Endodermal cell (in vitro differentiated cells): ENCODE results near the gene TRIM45. TPM values are rescaled to one million over a fixed set of nuclear protein-coding genes. Genes with fewer than 3 reads are reported as not detected.

ENCODE experiments used
- DNase-seq: peaks from one replicate; pipeline ENCODE4 v3.0.0-alpha.2; 2017
- H3K27ac ChIP-seq: 2 replicates; pipeline ENCODE4 v1.5.1; 2013; ENCODE audit warnings: mild to moderate bottlenecking, low read depth, low read length, moderate library complexity
- H3K27me3 ChIP-seq: 2 replicates; pipeline ENCODE4 v1.6.1; 2013; ENCODE audit warnings: mild to moderate bottlenecking, low read length, moderate library complexity; ENCODE audit not compliant: insufficient read depth, control insufficient read depth, poor library complexity, severe bottlenecking
- H3K36me3 ChIP-seq: 2 replicates; pipeline ENCODE4 v1.7.0; 2013; ENCODE audit warnings: mild to moderate bottlenecking, low read length, moderate library complexity; ENCODE audit not compliant: control insufficient read depth, insufficient read depth
- H3K4me1 ChIP-seq: one replicate; pipeline ENCODE4 v1.7.0; 2013; ENCODE audit warnings: low read length; ENCODE audit not compliant: control insufficient read depth, insufficient read depth
- H3K4me3 ChIP-seq: 2 replicates; pipeline ENCODE4 v1.5.1; 2013; ENCODE audit warnings: mild to moderate bottlenecking, low read length, moderate library complexity
- H3K9ac ChIP-seq: 2 replicates; pipeline ENCODE4 v1.6.1; 2013; ENCODE audit warnings: mild to moderate bottlenecking, low read length, moderate library complexity; ENCODE audit not compliant: poor library complexity, severe bottlenecking; ENCODE audit errors: extremely low read depth
- H3K9me3 ChIP-seq: 2 replicates; pipeline ENCODE4 v1.6.1; 2013; ENCODE audit warnings: mild to moderate bottlenecking, low read length, moderate library complexity; ENCODE audit not compliant: control insufficient read depth
- H3K27ac Mint-ChIP-seq: 2 replicates; pipeline ENCODE4 v1.8.0; 2020; ENCODE audit warnings: mixed read lengths
- H3K27me3 Mint-ChIP-seq: 2 replicates; pipeline ENCODE4 v1.8.0; 2021; ENCODE audit warnings: mild to moderate bottlenecking, mixed read lengths; ENCODE audit not compliant: insufficient read depth
- H3K36me3 Mint-ChIP-seq: 2 replicates; pipeline ENCODE4 v1.8.0; 2020; ENCODE audit warnings: low read depth, mixed read lengths
- H3K4me1 Mint-ChIP-seq: 2 replicates; pipeline ENCODE4 v1.8.0; 2020; ENCODE audit warnings: mixed read lengths
- H3K4me3 Mint-ChIP-seq: 2 replicates; pipeline ENCODE4 v1.8.0; 2020; ENCODE audit warnings: mild to moderate bottlenecking, moderate library complexity, mixed read lengths
- H3K9me3 Mint-ChIP-seq: 2 replicates; pipeline ENCODE4 v1.8.0; 2020; ENCODE audit warnings: mild to moderate bottlenecking, mixed read lengths
- WGBS, 2 experiments: methylation state at CpG; one replicate each; pipeline versions ENCODE4 v1.1.5 to v1.1.7; 2013; ENCODE audit warnings: missing lambda C conversion rate in 2 of 2, mixed read lengths in 1 of 2; ENCODE audit not compliant: insufficient coverage in 1 of 2, insufficient read length in 1 of 2; 5-methylcytosine and 5-hydroxymethylcytosine counted together
- total RNA-seq, 2 donors: library from RNA; stranded (reverse); fragmentation: NEBNext Ultra II Directional in 1 of 2; extraction: Animal tissue kit (Norgen Biotek cat#: 25700) in 1 of 2; gene quantifications; 2 replicates in 1 of 2; 3 replicates in 1 of 2; pipeline ENCODE4 v1.2.1, GENCODE V29; 2021
- TF ChIP-seq, protein P1 (sequence below): fragments of 200-600 bp; sonication (generic); conservative IDR thresholded peaks from 2 replicates; pipeline ENCODE4 v1.5.0; 2021; ENCODE audit warnings: antibody characterized with exemption, mild to moderate bottlenecking

The TRIM45 gene
- total RNA-seq, 2 donors from 2014 or later, result 13.4 to 16.5 TPM

DNA sequence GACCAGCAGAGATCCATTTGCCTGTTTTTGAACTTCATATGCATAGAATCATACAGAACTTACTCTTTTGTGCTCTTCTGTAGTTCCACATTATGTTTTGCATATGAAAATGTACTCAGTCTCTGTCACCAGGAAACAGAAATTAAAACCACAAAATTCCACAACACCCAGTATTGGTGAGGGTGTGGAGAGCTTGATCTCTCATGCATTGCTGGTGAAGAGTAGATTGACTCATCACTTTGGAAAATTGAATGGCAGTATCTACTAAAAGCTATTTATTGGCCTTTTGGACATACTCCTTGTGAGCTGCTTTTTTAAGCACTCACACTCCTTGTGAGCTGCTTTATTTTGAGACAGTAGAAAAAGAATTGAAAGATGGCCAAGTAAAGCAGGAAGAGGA, 45.9 kb upstream of the TRIM45 start:
- H3K27ac ChIP-seq, result no peak overlapping the region
- no peak for DNase-seq

DNA sequence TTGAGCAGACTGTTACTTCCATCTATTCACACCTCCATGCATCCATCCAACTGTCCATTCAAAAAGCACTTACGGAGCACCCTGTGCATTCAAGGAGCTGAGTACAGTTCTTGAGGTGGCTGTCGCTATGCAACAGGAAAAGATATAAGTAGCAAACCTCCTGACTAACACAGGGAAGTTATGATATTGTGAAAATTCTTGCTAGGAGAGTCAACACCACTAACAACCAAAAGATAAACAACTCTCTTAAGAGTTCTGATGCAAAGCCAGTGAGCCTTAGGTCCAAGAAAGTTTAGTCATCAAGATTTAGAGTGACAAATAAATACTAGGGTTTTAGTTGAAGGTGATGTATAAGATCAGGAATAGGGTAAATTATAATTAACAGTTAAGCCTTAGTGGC, 44.5 kb upstream of the TRIM45 start:
- Mint-ChIP-seq H3K4me3 (no peak overlapping the region), H3K27ac (no peak overlapping the region), H3K27me3 (no peaks in the 10 kb centered on the region), H3K36me3 (no peaks in the 10 kb centered on the region), H3K9me3 (peaks cover 2% of the 10 kb centered on the region), H3K4me1 (peaks cover 18% of the 10 kb centered on the region)
- no peaks in the 10 kb centered on the region for H3K36me3 ChIP-seq
- no peak overlapping the region for H3K4me3 ChIP-seq
- whole genome bisulfite sequencing, 2 experiments, result 91% methylated on average over 2 of the region's 2 CpGs; no CpG with 5 or more reads in 1 of the 2 experiments
- H3K4me1 ChIP-seq, result no peaks in the 10 kb centered on the region
- no peak for DNase-seq
- no peaks in the 10 kb centered on the region for H3K27me3 ChIP-seq
- no peaks in the 10 kb centered on the region for H3K9me3 ChIP-seq
- H3K27ac ChIP-seq, result no peak overlapping the region
- H3K9ac ChIP-seq, result no peak overlapping the region
- TF ChIP-seq, protein P1, sequence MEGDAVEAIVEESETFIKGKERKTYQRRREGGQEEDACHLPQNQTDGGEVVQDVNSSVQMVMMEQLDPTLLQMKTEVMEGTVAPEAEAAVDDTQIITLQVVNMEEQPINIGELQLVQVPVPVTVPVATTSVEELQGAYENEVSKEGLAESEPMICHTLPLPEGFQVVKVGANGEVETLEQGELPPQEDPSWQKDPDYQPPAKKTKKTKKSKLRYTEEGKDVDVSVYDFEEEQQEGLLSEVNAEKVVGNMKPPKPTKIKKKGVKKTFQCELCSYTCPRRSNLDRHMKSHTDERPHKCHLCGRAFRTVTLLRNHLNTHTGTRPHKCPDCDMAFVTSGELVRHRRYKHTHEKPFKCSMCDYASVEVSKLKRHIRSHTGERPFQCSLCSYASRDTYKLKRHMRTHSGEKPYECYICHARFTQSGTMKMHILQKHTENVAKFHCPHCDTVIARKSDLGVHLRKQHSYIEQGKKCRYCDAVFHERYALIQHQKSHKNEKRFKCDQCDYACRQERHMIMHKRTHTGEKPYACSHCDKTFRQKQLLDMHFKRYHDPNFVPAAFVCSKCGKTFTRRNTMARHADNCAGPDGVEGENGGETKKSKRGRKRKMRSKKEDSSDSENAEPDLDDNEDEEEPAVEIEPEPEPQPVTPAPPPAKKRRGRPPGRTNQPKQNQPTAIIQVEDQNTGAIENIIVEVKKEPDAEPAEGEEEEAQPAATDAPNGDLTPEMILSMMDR, result no peak

More for the DNA sequence above, 45.9 kb upstream of the TRIM45 start:
- H3K27me3 Mint-ChIP-seq, result no peaks in the 10 kb centered on the region
- Histone ChIP-seq H3K27me3 (no peaks in the 10 kb centered on the region), H3K4me3 (no peak overlapping the region), H3K9me3 (no peaks in the 10 kb centered on the region), H3K4me1 (no peaks in the 10 kb centered on the region), H3K9ac (no peak overlapping the region), H3K36me3 (no peaks in the 10 kb centered on the region)
- H3K36me3 Mint-ChIP-seq, result no peaks in the 10 kb centered on the region
- H3K9me3 Mint-ChIP-seq, result peaks cover 2% of the 10 kb centered on the region
- H3K4me3 Mint-ChIP-seq, result no peak overlapping the region
- no peak overlapping the region for H3K27ac Mint-ChIP-seq
- TF ChIP-seq, protein P1, result no peak
- peaks cover 5% of the 10 kb centered on the region for H3K4me1 Mint-ChIP-seq

DNA sequence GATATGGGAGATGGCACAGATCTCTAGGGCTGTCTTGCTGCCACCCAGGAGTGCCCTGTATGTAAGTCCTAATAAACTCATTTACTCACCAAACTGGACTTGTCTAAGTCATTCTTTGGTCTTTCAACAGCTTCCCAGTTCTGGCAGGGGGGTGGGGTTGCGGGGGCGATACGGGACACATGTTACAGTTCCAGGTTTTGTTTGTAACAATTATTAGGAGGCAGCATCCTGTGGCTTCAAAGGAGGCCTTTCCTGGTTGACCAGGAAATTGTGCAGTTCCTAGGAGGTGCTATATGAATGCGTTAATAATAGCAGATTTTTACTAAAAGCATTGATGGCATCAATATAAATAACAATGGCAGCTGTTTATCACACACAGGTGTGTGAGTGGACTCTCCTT, 42.7 kb upstream of the TRIM45 start:
- no peaks in the 10 kb centered on the region for H3K27me3 Mint-ChIP-seq
- H3K27ac Mint-ChIP-seq, result no peak overlapping the region
- H3K27me3 ChIP-seq, result no peaks in the 10 kb centered on the region
- H3K4me3 Mint-ChIP-seq, result no peak overlapping the region
- no peak overlapping the region for H3K9ac ChIP-seq
- no peak overlapping the region for H3K4me3 ChIP-seq
- DNase-seq, result no peak
- peaks cover 20% of the 10 kb centered on the region for H3K4me1 Mint-ChIP-seq
- H3K9me3 ChIP-seq, result peaks cover 4% of the 10 kb centered on the region
- 94% methylated on average over 4 of the region's 4 CpGs; no CpG with 5 or more reads in 1 of the 2 experiments for WGBS, 2 experiments
- TF ChIP-seq, protein P1, result no peak
- no peak overlapping the region for H3K27ac ChIP-seq
- H3K9me3 Mint-ChIP-seq, result peaks cover 5% of the 10 kb centered on the region
- H3K36me3 ChIP-seq, result no peaks in the 10 kb centered on the region
- H3K36me3 Mint-ChIP-seq, result peaks cover 1% of the 10 kb centered on the region
- H3K4me1 ChIP-seq, result no peaks in the 10 kb centered on the region
